Endometrium (tissue), 2 donors: Measurements from ENCODE around the gene SMAD6.

Source experiments
- FAIRE-seq: peaks from 2 replicates; lab custom pipeline; 2012; peaks lifted over from hg19 to GRCh38; lab: Jason Lieb, UNC
- donor health status: control.
- donor health status: control.

SMAD6 gene

DNA sequence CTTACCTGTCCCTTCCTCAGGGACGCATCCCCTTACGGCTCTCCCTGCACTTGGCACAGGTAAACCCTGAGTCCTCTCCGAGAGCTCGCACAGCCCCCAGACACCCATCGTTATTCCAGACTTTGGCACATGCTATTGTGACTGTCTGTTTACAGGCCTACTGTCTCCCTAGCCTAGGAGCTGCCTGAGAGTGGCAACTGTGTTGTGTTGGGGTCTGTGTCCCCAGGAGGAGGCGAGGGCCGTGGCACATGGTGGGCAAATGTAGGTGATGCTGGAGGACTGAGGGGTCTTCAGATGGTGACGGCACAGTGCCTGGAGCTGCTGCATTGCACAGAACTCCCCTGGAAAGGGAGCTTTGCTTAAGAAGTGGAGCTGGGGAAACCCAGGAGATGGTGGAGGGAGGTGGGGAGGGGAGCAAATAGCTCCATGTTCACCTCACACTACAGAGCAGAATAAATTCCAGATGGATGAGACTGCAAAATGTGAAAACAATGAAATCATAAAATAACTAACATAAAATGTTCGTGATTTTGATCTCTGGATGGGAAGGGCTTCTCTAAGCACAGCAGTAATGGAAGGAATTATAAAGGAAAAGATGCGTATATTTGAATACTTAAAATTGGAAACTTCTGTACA, 96.5 kb downstream of the SMAD6 start:
- FAIRE-seq, result peak; percentile 4

DNA sequence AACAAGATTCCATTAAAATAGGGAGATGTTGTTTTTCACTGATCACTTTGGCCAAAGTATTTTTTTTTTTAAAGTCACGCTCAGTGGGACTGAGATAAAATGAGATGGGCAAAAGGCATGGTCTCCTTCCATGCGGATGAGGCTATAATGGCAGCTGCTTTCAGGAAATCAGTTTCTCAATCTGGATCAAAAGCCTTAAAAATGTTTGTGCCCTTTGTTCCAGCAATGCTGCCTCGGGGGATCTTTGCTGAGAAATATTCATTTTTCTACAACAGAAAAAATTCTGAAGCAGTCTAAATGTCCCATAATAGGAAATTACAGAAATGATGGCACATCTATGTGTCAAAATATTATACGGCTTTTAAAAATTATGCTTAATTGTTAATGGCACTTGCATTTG, 97.2 kb downstream of the SMAD6 start:
- no peak for FAIRE-seq

DNA sequence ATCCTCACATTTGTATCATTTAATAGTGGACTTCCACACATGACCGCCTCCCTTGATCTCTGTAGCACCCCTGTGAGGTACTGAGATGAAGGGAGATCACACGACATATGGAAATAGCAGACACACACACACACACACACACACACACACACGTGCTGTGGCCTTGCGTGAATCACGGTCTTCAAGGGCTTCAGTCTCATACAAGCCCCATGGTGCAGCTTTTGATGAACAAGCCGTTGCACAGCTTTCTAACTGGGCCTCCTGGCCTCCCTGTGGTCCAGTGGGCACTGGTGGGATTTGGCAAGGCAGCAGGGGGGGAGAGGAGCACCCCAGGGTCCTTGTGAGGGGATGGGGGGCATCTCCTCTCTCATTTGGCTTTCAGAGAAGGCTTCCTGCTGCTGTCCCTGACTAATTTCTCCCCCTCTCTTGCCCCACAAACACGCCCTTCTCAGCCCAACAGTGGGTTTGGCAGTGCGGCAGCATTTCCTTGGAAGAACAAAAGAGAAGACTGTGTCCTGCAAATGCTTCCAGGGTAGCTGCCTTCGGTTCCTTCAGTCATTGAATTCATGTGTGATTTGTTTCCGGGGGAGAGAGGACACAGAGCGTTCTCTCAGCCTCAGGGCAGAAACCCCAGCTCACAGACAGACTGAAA, 98.7 kb downstream of the SMAD6 start:
- FAIRE-seq, result no peak

DNA sequence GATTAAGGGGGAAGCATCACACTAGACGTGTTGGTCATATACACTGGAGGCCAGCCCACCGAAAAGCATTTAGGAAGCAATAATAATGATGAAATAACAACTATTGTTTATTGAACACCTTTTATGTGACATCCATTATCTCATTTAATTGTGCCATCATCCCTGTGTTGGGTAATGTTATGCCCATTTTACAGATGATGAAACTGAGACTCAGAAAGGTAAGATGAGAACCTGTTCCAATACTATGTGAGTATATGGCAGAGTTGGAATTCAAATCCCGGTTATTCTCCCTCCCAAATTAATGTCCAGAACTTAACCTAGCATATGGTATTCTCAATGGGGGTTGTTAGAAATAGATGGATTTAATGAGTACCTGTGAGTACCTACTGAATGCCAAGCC, 99.2 kb downstream of the SMAD6 start:
- FAIRE-seq, result no peak

DNA sequence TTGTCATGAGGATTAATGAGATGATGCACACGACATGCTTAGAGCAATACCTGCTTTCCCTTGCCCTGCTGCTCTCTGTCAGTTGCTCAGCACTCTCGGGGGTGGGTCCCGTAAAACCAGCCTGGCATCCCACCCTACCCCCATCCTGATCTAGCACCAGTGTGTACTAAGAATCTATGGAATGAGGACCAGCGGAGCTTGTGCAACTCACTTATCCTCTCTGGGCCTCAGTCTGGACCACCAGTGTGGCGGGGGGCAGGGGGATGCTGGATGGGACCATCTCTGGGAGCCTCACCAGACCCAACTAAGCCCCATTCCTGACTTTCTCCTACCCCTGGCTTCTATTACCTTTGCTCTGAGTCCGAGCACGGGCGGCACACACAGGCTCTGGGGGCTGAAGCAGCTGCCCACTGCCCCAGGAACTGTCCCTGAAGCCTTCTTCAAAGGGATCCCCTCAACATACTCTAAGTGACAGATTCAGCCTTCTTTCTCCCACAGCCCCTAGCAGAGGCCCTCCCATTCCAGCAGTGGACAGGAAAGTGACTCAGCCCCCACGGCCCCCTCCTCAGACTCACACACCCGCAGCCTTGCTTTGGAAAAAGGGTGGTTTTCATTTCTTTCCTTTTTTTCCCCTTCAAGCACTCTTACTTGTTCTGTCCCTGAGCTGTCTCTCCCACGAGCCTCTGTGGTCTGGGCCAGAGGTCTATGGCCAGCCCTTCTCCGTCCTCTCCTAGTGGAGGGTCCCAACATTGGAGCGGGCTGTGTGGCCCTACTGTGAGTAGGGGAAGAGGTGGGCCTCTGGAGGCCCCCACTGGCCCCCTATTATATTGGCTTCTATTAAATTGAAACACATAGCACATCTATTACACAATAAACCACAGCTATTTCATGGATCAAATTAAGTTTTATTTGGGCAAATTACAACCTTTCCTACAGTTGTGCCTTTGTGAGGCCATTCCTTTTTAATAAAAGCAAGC, 100.3 kb downstream of the SMAD6 start:
- FAIRE-seq, result no peak

DNA sequence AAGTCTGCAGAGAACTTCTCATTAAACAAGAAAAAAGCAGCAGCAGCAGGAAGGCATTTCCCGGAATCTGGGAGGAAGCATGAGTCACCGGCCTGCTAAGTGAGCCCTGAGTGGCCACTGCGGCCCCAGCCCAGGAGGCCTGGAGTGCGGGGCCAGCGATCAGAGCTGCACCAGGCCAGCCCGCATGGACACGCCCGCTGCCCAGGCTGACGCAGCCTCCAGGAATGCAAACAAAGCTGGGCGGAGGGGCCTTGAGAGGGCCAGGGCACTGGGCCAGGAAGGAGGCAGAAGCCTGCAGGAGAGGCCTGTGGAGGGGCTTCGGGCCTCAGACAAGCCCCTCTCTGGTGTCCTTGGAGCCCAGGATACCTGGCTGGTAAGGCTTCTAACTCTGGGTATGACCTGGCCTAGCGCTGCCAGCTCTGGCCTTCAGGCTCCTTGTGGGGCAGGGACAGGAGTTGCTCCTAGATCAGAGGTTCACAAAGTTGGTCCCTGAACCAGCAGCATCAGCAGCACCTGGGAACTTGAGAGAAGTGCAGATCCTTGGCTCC, 101.2 kb downstream of the SMAD6 start:
- FAIRE-seq, result no peak

DNA sequence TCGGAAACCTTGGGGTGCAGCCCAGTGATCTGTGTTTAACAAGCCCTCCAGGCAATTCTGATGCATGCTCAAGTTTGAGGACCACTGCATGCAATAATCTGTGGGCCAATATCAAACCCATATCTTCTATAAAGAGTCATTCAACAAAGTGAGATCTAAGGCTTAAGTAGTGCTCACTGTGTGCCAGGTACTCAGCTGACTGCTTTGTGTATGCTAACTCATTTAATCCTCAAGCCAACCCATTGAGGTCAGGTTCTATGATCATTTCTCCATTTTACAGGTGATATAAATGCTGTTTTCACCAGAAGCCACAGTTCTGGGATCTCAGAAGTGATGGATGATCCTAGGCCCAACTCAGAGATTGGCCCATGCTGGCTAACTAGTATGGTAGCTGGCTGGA, 101.7 kb downstream of the SMAD6 start:
- FAIRE-seq, result no peak

DNA sequence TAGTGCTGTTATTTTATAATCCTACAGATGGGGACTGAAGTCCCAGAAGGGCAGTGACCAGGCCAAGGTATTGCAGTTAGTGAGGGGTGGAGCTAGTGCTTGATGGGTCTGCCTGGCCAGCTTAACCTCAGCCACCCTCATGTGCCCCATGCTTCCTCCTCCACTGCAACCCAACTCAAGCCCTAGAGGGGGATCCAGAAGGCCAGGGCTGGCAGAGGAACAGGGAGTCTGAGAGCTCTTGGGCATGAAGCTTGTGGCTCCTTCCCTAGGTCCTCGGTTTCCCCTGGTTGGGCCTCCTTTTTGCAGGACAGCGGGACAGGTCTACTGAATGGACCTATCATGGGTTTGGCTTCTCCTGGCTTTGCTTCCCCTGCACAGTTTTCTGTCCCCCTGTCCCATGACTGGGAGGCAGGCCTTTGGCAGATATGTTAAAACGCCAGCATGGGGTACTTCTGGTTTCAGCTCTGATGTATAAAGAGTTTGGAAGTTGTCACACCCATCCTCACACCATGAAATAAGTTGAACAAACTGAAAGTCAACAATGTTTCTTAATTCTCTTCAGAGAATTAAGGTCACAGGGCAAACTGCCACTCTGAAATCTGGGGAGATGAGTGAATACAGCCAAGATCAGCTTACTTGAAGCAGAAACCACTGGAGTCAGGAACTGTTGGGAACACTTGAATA, 103.3 kb downstream of the SMAD6 start:
- FAIRE-seq, result no peak

DNA sequence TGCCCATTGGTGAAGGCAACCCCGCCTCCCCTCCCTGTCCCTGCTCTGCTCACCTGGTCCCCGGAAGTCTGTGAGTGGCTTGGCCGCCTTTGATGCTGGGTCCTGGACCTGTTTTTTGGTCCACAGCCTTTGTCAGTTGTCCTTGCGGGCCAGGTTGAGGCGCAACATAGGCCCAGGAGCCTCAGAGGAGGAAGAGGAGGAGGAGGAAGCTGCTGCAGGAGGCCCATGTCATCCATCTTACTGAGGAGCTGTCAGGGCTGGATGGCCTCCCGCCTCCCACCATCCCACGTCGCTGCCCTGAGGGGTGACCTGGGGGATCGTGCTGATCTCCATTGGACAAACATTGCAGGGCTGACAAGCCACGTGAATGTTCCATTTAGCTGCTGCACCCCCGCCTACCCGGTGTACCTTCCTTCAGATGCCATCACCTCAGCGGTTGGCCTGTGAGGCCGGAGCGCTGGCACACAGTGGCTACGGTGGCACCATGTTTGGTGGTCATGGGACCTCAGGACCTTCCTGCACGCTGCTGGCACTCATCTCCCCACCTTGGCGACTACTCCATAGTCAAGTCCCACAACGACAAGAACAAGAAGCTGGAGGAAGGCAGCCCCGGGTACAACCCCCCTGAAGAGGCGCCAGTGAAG, 106.3 kb downstream of the SMAD6 start:
- FAIRE-seq, result no peak

DNA sequence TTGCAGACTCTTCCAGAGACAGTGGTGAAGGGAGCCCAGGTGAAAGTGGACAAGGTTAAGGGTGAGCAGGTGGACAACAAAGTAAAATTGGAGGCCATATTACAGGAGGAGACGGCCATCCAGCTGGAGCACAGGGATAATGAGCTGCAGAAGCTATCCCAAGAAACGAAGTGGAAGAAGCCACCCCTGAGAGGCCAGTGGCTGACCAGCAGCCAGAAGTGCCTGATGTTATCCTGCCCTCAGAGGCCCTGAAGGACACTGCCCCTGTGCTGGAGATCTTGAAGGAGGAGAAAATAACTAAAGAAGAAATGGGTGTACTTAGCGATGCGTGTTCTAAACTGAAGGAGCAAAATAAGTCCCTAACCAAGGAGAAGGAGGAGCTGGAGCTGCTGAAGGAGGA, 107.6 kb downstream of the SMAD6 start:
- FAIRE-seq, result no peak

DNA sequence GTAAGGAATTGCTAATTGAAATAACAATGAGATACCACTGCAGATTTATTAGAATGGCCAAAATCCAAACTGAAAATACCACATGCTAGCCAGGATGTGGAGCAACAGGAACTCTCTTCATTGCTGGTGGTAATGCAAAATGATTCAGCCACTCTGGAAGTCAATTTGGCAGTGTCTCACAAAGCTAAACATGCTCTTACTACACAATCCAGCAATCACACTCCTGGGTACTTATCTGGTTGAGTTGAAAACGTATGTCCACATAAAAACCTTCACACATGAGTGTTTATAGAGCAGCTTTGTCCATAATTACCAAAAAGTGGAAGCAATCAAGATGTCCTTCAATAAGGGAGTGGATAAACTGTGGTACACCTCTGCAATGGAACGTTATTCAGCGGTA, 113.3 kb downstream of the SMAD6 start:
- no peak for FAIRE-seq

DNA sequence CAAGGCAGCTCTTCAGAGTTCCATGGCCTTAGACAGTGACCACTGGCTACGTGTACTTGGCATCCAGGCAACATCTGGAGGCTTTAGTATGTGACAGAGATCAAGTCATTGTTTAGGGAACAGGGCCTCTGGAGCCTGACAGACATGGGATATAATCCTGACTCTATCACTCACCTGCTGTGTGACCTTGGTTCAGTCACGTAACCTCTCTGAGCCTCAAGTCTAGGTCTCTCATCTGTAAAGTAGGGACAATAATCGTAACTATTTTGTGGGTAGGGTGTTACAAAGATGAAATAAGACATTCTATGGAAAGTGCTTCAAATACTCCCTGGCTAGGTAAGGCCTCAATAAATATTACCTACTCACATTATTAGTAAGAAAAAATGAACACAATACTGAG, 114.2 kb downstream of the SMAD6 start:
- no peak for FAIRE-seq

DNA sequence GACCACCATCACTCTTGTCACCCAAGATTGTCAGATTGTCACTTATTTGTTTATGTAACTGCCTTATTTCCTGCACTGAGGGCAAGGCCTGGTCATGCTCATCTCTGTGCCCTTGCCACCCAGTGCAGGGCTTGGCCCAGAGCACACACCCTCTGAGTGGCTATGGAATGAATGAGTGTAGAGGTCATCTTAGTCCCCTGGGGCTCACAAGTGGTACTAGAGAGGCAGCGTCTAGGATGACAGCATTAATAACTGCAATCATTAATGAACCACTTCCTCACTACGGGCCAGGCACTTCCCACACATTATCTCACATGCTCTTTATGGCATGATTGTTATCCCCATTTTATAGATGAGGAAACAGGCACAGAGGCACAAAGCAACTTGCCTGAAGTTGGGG, 117.0 kb downstream of the SMAD6 start:
- FAIRE-seq, result no peak

DNA sequence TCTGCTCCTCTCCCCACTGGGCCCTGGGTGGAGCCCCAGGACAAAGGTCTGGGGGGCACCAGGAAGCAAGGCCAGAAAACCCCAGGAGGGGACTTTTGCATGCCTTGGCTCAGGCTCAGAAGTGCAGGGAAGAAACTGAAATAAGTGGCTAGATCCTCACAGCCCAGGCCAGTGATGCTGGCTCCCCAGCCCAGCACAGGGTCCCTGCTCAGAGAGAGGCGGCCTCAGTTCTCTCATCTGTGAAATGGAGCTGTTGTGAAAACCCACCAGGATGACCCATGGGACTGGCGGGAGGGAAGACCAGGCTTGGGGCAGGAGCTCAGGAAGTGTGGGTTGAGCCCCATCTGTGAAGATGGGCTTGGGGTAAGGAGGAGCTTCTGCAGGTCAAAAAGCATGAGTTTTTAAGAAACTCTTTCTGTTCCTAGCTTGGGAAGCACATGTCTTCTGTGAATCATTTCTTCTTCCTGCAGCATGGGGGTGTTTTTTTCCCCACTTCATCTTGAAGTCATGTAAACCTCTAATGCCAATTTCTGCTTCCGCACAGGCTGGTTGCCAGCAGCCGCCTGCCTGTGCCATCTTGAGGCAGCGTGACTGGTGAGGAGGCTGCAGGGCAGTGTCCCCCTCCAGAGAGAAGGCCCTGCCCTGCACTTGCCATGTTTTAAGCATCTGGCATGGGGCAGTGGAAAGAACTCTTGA, 118.6 kb downstream of the SMAD6 start:
- no peak for FAIRE-seq

DNA sequence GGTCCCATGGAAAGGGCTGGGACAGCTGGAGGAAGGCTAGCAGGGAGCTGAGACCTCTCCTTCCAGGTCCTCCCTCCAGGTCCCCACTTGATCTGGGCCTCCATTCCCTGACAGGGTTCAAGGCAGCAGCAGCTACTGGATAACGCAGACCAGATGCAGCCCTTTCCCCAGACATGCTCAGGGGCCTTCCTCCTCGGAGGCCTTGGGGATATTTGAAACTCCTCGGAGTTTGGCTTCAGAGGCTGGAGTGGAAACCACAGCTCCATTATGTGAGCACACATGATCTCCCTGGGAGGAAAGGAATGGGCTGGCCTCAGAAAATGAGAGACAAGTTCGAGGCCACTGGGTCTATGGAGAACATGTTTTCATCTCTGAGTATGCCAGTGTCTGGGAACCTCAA, 119.3 kb downstream of the SMAD6 start:
- FAIRE-seq, result no peak

DNA sequence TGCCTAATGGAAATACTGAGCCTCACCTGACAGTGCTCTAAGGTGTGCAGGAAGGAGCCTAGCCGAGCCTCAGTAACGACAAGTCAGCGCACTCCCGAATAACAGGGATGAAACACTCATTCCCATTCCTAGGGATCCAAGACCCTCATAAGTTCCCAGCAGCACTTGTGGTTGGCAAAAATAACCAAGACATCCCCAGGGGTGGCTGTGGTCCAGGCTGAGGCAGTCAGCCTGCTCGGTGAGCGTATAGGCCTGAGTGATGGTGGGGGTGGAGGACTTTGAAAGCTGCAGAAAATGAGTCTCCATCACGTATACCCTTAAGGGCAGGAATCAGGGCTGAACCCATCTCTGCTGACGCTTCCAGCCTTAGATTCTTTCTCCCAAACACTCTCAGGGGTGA, 120.1 kb downstream of the SMAD6 start:
- no peak for FAIRE-seq

DNA sequence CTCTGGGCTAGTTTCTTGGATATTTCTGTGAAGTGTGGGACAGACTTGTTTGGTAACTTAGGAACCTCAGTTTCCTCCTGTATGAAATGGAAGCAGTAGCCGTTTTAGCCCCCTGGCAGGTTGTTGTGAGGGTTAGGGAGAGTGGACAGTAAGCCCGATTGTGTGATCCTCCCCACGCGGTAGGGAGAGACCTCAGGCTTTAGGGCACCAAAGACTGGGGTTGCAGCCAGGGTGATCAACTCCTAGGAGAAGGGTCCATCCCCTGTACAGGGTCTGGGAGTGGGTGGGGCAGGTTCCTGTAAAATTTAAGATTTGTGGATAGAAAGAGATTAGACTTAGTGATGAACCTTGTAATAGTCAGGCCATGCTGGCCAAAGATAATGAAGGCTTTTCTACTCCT, 120.5 kb downstream of the SMAD6 start:
- no peak for FAIRE-seq

DNA sequence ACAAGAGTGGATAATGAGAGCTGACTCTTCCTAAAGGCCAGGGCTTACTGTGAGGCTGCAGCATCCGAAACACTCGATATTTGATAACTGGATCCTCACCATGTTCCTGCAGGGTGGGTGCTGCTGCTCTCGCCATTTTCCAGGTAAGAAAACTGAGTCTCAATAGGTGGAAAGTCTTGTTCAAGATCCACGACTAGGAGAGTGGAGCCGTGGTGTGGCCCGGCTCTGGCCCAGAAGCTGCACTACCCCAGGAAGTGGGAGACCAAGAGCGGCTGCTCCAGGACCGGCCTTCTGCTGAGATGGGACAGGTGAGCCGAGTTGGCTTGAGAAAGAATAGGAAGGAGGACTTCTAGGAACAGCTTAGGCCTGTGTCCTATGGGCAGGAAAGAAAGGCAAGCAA, 121.6 kb downstream of the SMAD6 start:
- no peak for FAIRE-seq

DNA sequence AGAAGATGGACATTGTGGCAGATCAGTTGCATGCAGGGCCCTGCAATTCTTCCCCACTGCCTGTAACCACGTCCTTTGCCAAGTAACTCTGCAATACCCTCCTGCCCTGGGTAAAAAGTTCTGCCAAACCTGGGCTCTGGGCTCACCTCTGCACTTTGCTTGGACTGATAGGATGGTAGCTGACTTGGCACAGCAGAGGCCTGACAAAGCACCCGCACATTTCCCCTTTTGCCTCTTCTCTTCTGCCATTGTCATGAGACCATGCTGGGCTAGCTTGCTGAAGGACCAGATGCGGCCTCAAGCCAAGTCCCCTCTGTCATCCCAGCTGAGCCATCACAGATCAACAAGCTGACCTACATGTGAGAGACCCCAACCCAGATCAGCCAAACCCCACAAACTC, 122.4 kb downstream of the SMAD6 start:
- no peak for FAIRE-seq

DNA sequence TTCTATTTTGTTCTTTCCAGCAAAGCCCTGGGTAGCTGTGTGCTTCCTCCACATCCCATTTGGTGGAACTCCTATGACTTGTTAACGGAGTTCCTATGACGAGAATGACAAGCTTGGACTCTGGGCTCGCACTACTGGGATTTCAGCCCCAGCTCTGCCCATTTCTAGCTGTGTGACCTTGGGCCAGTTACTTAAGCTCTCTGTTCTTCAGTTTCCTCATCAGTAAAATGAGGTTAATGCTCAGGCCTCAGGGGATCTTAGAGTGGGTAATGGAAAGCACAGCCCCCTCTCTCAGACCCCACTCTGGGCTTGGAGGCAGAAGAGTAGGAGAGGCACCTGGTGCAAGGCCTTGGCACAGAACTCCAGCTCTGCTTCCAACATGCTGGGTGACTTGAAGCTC, 123.1 kb downstream of the SMAD6 start:
- no peak for FAIRE-seq

DNA sequence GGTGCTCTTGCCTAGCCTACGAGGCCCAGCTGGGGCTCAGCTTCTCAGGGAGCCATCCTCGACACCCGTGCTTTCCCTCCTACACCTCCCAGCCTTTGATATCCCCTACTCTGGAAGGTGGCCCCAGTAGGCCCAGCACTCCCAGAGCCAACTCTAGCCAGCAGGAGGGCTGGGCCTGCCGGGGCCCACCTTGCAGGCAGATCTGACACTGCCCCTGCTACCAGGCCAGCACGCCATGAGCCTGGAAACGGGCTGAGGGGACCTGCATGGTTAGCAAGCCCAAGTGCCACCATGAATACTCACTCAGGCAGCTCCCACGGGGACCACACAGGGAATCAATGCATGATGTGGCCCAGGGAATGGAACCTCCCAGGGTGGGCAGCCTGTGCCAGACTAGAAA, 123.7 kb downstream of the SMAD6 start:
- no peak for FAIRE-seq
